ENCODE results near the gene APOBEC4.

DNA sequence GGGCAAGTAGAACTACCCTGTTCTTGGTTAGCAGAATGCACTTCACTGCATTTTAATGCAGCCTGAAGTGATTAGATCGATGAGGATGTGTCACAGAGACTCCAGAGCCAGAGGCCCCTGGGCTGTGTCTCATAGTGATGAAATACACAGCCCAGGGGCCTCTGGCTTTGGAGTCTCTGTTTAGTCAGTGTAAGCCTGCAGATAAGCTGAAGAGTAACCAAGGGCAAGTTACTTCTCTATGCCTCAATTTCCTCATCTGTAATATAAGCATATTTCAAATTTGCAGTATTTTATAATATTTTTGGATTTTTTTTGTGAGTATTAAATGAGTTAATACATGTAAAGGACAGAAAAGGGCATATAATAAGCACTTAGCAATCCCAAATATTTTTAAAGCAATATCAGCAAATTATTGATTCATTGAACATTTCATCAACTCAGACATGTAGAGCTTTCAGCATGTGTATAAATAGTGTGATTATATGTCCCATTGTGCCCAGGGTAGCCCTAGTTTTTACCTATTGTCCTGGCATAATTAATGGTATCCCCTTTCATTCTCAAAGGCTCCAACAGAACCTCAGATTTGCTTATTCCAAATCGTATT is 23.6 kb upstream of the APOBEC4 start:
- TF ChIP-seq POLR2AphosphoS5 (IDR thresholded peaks at IDR 0.05; ENCODE audit: low read depth, low read length) (no peak), TCF7L2 (IDR thresholded peaks at IDR 0.05; ENCODE audit: low read depth, low read length) (no peak), SIN3A (IDR thresholded peaks at IDR 0.05; ENCODE audit: borderline replicate concordance, insufficient read depth, low read depth, low read length) (no peak)
- TF ChIP-seq, protein P1, sequence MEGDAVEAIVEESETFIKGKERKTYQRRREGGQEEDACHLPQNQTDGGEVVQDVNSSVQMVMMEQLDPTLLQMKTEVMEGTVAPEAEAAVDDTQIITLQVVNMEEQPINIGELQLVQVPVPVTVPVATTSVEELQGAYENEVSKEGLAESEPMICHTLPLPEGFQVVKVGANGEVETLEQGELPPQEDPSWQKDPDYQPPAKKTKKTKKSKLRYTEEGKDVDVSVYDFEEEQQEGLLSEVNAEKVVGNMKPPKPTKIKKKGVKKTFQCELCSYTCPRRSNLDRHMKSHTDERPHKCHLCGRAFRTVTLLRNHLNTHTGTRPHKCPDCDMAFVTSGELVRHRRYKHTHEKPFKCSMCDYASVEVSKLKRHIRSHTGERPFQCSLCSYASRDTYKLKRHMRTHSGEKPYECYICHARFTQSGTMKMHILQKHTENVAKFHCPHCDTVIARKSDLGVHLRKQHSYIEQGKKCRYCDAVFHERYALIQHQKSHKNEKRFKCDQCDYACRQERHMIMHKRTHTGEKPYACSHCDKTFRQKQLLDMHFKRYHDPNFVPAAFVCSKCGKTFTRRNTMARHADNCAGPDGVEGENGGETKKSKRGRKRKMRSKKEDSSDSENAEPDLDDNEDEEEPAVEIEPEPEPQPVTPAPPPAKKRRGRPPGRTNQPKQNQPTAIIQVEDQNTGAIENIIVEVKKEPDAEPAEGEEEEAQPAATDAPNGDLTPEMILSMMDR (IDR thresholded peaks at IDR 0.05), result no peak

Data from Panc1 (cell line).